Astrocyte (in vitro differentiated cells and primary cell): ENCODE measurements around the gene ANKRD29.

Experiments used
- CTCF ChIP-seq: IDR thresholded peaks from 2 replicates; pipeline ENCODE4 v1.5.1; 2011; ENCODE audit warnings: low read depth, mild to moderate bottlenecking, inconsistent platforms, low read length, moderate library complexity; ENCODE audit not compliant: insufficient read depth
- EZH2 ChIP-seq: IDR thresholded peaks from 2 replicates; pipeline ENCODE4 v1.6.1; 2012; ENCODE audit warnings: mild to moderate bottlenecking, low read length, inconsistent platforms; ENCODE audit not compliant: insufficient read depth

GRCh38 chr18:23614413-23614812, 48.3 kb downstream of the ANKRD29 start:
- TF ChIP-seq CTCF = no peak
- TF ChIP-seq EZH2 = no peak
